Neural progenitor cell (in vitro differentiated cells): ENCODE data around the gene PHF20. TPM values are rescaled to one million over a fixed set of nuclear protein-coding genes. Genes with fewer than 3 reads are reported as not detected.

ENCODE experiments used
- DNase-seq: peaks from one replicate; pipeline ENCODE4 v3.0.0-alpha.2; 2016; ENCODE audit warnings: low spot score
- H2AFZ ChIP-seq: fragments of 200-600 bp; sonication (generic); replicated peaks from 2 replicates; pipeline ENCODE4 v1.6.1; 2016; ENCODE audit warnings: antibody characterized with exemption
- H3F3A ChIP-seq: fragments of 200-600 bp; sonication (generic); 2 replicates; pipeline ENCODE4 v1.6.1; 2016; ENCODE audit warnings: antibody characterized with exemption, low read depth
- H3K27ac ChIP-seq: fragments of 200-600 bp; sonication (generic); 2 replicates; pipeline ENCODE4 v1.5.1; 2016; ENCODE audit warnings: mild to moderate bottlenecking
- H3K27me3 ChIP-seq: fragments of 200-600 bp; sonication (generic); 2 replicates; pipeline ENCODE4 v1.6.1; 2016; ENCODE audit warnings: mild to moderate bottlenecking, moderate library complexity
- H3K36me3 ChIP-seq: fragments of 200-600 bp; sonication (generic); 2 replicates; pipeline ENCODE4 v1.5.1; 2016
- H3K4me1 ChIP-seq: fragments of 200-600 bp; sonication (generic); 2 replicates; pipeline ENCODE4 v1.6.1; 2016; ENCODE audit warnings: mixed run types
- H3K4me2 ChIP-seq: fragments of 200-600 bp; sonication (generic); 2 replicates; pipeline ENCODE4 v1.6.1; 2016
- H3K4me3 ChIP-seq: fragments of 200-600 bp; sonication (generic); 2 replicates; pipeline ENCODE4 v1.5.1; 2016
- H3K79me2 ChIP-seq: fragments of 200-600 bp; sonication (generic); 2 replicates; pipeline ENCODE4 v1.6.1; 2016; ENCODE audit warnings: low read depth
- H3K9ac ChIP-seq: fragments of 200-600 bp; sonication (generic); 2 replicates; pipeline ENCODE4 v1.6.1; 2016
- H3K9me3 ChIP-seq: fragments of 200-600 bp; sonication (generic); 2 replicates; pipeline ENCODE4 v1.5.1; 2016; ENCODE audit warnings: low read depth
- H4K20me1 ChIP-seq: fragments of 200-600 bp; sonication (generic); 2 replicates; pipeline ENCODE4 v1.6.1; 2016; ENCODE audit warnings: low read depth
- H3K27ac Mint-ChIP-seq: 3 replicates; pipeline ENCODE4 v1.8.0; 2021; ENCODE audit warnings: mixed read lengths
- H3K27me3 Mint-ChIP-seq: 2 replicates; pipeline ENCODE4 v1.8.0; 2022; ENCODE audit warnings: low read depth, mild to moderate bottlenecking, inconsistent platforms, moderate library complexity, mixed read lengths; ENCODE audit not compliant: insufficient read depth
- H3K36me3 Mint-ChIP-seq: 3 replicates; pipeline ENCODE4 v1.8.0; 2021; ENCODE audit warnings: mixed read lengths
- H3K4me1 Mint-ChIP-seq: 3 replicates; pipeline ENCODE4 v1.8.0; 2021; ENCODE audit warnings: mixed read lengths
- H3K4me3 Mint-ChIP-seq: 3 replicates; pipeline ENCODE4 v1.8.0; 2021; ENCODE audit warnings: mild to moderate bottlenecking, moderate library complexity, mixed read lengths
- H3K9me3 Mint-ChIP-seq: 3 replicates; pipeline ENCODE4 v1.8.0; 2020; ENCODE audit warnings: mixed read lengths
- EZH2 ChIP-seq: fragments of 200-600 bp; sonication (generic); IDR thresholded peaks from 2 replicates; pipeline ENCODE4 v1.6.1; 2017; ENCODE audit warnings: antibody characterized with exemption, mild to moderate bottlenecking, moderate library complexity
- EZH2phosphoT487 ChIP-seq: fragments of 200-600 bp; sonication (generic); IDR thresholded peaks from 2 replicates; pipeline ENCODE4 v1.6.1; 2017; ENCODE audit warnings: antibody characterized with exemption
- total RNA-seq: library from RNA; depleted of rRNA; stranded (reverse); fragments of >200 nt; gene quantifications from 2 replicates; pipeline ENCODE4 v1.2.3, GENCODE V29; 2015; ENCODE audit warnings: low replicate concordance
- TF ChIP-seq, protein P1 (sequence below): fragments of 200-600 bp; sonication (generic); IDR thresholded peaks from 2 replicates; pipeline ENCODE4 v1.5.1; 2017; ENCODE audit warnings: antibody characterized with exemption, mild to moderate bottlenecking

PHF20 gene
- total RNA-seq, 1 donor from 2014 or later = 54.7 TPM

DNA sequence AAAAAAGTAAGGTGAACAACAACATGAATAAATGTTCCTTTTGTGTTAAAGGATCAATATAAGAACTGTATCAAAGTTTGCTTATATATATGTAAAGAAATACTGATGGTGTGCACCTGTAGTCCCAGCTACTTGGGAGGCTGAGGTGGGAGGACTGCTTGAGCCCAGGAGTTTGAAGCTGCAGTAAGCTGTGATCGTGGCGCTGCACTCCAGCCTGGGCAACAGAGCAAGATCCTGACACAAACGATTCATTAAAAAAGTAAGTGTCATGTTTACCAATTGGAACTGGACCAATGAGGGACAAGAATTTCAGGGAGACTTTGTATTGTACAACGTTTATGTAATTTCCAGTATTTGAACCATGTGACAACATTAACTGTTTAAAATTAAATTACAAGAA, 5.0 kb upstream of the PHF20 start:
- DNase-seq = no peak
- H3K27me3 ChIP-seq = peaks cover 7% of the 10 kb centered on the region
- H3K9ac ChIP-seq = no peak overlapping the region
- no peaks in the 10 kb centered on the region for H3K9me3 ChIP-seq
- peaks cover 7% of the 10 kb centered on the region for H3K4me1 ChIP-seq
- H2AFZ ChIP-seq = no peak overlapping the region
- H3K36me3 ChIP-seq = no peaks in the 10 kb centered on the region
- H3K79me2 ChIP-seq = no peaks in the 10 kb centered on the region
- H3K27ac ChIP-seq = no peak overlapping the region
- H3K9me3 Mint-ChIP-seq = peaks cover 8% of the 10 kb centered on the region
- no peaks in the 10 kb centered on the region for H4K20me1 ChIP-seq
- no peak overlapping the region for H3K4me3 ChIP-seq
- no peak overlapping the region for H3K27ac Mint-ChIP-seq
- no peak overlapping the region for H3K4me2 ChIP-seq
- peaks cover 10% of the 10 kb centered on the region for H3K27me3 Mint-ChIP-seq
- H3F3A ChIP-seq = peaks cover 27% of the 10 kb centered on the region
- no peaks in the 10 kb centered on the region for H3K36me3 Mint-ChIP-seq
- H3K4me1 Mint-ChIP-seq = peaks cover 27% of the 10 kb centered on the region
- TF ChIP-seq, protein P1, sequence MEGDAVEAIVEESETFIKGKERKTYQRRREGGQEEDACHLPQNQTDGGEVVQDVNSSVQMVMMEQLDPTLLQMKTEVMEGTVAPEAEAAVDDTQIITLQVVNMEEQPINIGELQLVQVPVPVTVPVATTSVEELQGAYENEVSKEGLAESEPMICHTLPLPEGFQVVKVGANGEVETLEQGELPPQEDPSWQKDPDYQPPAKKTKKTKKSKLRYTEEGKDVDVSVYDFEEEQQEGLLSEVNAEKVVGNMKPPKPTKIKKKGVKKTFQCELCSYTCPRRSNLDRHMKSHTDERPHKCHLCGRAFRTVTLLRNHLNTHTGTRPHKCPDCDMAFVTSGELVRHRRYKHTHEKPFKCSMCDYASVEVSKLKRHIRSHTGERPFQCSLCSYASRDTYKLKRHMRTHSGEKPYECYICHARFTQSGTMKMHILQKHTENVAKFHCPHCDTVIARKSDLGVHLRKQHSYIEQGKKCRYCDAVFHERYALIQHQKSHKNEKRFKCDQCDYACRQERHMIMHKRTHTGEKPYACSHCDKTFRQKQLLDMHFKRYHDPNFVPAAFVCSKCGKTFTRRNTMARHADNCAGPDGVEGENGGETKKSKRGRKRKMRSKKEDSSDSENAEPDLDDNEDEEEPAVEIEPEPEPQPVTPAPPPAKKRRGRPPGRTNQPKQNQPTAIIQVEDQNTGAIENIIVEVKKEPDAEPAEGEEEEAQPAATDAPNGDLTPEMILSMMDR = no peak
- TF ChIP-seq EZH2phosphoT487 (no peak), EZH2 (no peak)
- no peak overlapping the region for H3K4me3 Mint-ChIP-seq

DNA sequence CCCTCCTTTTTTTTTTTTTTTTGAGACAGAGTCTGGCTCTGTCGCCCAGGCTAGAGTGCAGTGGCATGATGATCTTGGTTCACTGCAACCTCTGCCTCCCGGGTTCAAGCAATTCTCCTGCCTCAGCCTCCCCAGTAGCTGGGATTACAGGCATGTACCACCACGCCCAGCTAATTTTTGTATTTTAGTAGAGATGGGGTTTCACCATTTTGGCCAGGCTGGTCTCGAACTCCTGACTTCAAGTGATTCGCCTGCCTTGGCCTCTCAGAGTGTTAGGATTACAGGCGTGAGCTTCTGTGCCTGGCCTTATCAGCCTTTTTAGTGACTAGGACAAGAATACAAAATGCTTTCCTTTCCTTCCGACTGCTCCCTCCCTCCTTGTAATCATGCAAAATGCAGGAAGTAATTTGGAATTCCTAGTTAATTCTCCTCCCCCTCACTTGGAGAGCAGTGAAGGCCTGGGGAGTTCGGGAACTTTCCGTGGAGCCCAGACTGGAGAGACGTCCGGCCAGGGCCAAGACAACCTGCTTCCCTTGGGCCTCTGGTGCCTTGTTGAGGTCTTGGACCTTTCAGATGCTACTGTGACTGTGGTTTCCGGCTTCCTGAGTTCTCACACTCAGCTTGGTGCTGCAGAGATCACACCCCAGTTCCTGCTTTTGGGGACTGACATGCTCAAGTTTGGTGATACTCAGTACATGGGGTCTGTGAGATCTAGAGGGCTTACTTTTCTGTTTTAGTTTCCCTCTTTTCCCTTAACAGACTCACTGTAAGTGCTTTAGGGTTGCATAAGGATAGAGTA, 3.9 kb upstream of the PHF20 start:
- H3K79me2 ChIP-seq = peaks cover 8% of the 10 kb centered on the region
- H3K4me3 Mint-ChIP-seq = no peak overlapping the region
- H4K20me1 ChIP-seq = peaks cover 6% of the 10 kb centered on the region
- H3K27ac Mint-ChIP-seq = peak overlapping the region; percentile 76
- H3K27ac ChIP-seq = no peak overlapping the region
- DNase-seq = peak; percentile 11
- peaks cover 8% of the 10 kb centered on the region for H3K9me3 Mint-ChIP-seq
- H3K9ac ChIP-seq = no peak overlapping the region
- peaks cover 10% of the 10 kb centered on the region for H3K4me1 ChIP-seq
- H3K36me3 Mint-ChIP-seq = no peaks in the 10 kb centered on the region
- peaks cover 7% of the 10 kb centered on the region for H3K27me3 ChIP-seq
- no peaks in the 10 kb centered on the region for H3K9me3 ChIP-seq
- TF ChIP-seq, protein P1 = no peak
- TF ChIP-seq EZH2phosphoT487 = no peak
- TF ChIP-seq EZH2 = no peak
- H3F3A ChIP-seq = peaks cover 33% of the 10 kb centered on the region
- H3K4me1 Mint-ChIP-seq = peaks cover 29% of the 10 kb centered on the region
- no peaks in the 10 kb centered on the region for H3K36me3 ChIP-seq
- no peak overlapping the region for H3K4me3 ChIP-seq
- H3K27me3 Mint-ChIP-seq = peaks cover 10% of the 10 kb centered on the region
- H3K4me2 ChIP-seq = no peak overlapping the region
- H2AFZ ChIP-seq = peak overlapping the region; percentile 73

DNA sequence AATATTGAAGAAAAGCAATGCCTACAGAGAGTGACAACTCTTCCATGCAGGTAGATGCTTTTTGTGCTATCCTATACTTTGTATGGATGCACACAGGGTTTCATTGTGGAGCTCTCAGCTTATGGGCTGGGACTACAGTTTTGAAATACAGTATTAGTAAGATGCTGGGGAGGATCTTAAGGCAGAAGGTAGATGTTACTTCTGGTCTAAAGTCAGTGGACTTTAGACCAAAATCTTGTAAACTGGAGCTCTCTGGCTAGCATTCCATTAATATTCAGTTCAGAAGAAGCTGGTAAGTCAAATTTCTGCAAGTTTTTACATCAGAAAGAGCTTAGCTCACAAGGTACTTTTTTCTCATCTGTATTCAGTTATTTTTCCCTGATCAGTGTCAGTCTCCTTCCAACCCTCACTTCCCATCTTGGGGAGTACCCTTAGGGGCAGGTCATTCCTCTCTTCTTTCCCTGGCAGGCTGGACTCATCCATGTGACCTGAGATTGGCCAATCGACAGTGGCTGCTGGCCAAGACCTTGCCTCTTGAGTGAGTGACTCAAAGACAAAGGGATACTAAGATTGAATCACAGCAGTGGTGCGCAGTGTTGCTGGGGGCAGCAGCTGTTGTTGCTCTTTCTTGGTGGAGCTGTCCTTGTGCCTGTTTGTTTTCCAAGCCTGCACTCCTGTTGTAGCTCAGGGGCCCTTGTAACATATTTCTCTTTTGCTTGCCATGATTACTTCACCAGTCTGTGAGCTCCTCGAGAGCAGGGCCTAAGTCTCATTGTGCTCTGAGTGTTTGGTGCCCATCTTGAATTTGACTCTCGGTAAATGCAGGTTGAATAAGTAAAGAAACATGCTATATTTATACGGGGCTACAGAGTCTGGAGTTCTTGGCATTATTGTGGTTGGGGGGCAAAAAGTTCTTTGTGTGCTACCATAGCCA, 2.8 kb upstream of the PHF20 start:
- Mint-ChIP-seq H3K27me3 (peaks cover 14% of the 10 kb centered on the region), H3K4me1 (peaks cover 40% of the 10 kb centered on the region), H3K9me3 (peaks cover 8% of the 10 kb centered on the region), H3K36me3 (peaks cover 4% of the 10 kb centered on the region), H3K4me3 (peak overlapping the region; percentile 12), H3K27ac (peak overlapping the region; percentile 99)
- Histone ChIP-seq H3K79me2 (peaks cover 19% of the 10 kb centered on the region), H3K4me1 (peaks cover 16% of the 10 kb centered on the region), H3K27ac (no peak overlapping the region), H3K4me2 (peak overlapping the region; percentile 53), H3K9ac (no peak overlapping the region), H3K27me3 (peaks cover 7% of the 10 kb centered on the region), H2AFZ (peak overlapping the region; percentile 73), H4K20me1 (peaks cover 17% of the 10 kb centered on the region), H3K4me3 (no peak overlapping the region), H3K36me3 (no peaks in the 10 kb centered on the region), H3K9me3 (no peaks in the 10 kb centered on the region), H3F3A (peaks cover 44% of the 10 kb centered on the region)
- peak; percentile 79 for DNase-seq
- TF ChIP-seq EZH2phosphoT487 = no peak
- TF ChIP-seq, protein P1 = no peak
- TF ChIP-seq EZH2 = no peak
